H1 (cell line): ENCODE measurements around the gene KRT1. TPM values are rescaled to one million over a fixed set of nuclear protein-coding genes. Genes with fewer than 3 reads are reported as not detected.

ENCODE experiments used
- CTCF ChIA-PET: fragments of 300-600 bp; sonication (Branson Sonifier 250); formaldehyde crosslinking; loops from one replicate; lab custom pipeline; 2021; ENCODE audit not compliant: partially characterized antibody; lab: Charles Lee
- POLR2A ChIA-PET: fragments of 300-600 bp; sonication (Branson Sonifier 250); formaldehyde crosslinking; loops from one replicate; lab custom pipeline; 2021; ENCODE audit warnings: inconsistent platforms; ENCODE audit not compliant: partially characterized antibody; lab: Charles Lee
- DNase-seq, 2 experiments: peaks; one replicate each; pipeline versions ENCODE4 v3.0.0 to v3.0.0-alpha.2; 2010 to 2022; ENCODE audit warnings: low spot score in 2 of 2, low read depth in 1 of 2, mixed read lengths in 1 of 2
- FAIRE-seq: peaks from 2 replicates; lab custom pipeline; 2011; peaks lifted over from hg19 to GRCh38; lab: Jason Lieb, UNC
- H2AFZ ChIP-seq: 2 replicates; pipeline ENCODE4 v1.8.1; 2012; ENCODE audit warnings: low read length, inconsistent platforms
- H2AK5ac ChIP-seq: 2 replicates; pipeline ENCODE4 v1.6.1; 2013; ENCODE audit warnings: low read depth, low read length
- H2BK120ac ChIP-seq: replicated peaks from 2 replicates; pipeline ENCODE3; 2013; ENCODE audit warnings: low read depth, low read length, inconsistent platforms
- H2BK12ac ChIP-seq: 2 replicates; pipeline ENCODE4 v1.6.1; 2013; ENCODE audit warnings: low read depth, low read length
- H2BK15ac ChIP-seq: 2 replicates; pipeline ENCODE4 v1.6.1; 2013; ENCODE audit warnings: low read length
- H2BK20ac ChIP-seq: 2 replicates; pipeline ENCODE4 v1.6.1; 2013; ENCODE audit warnings: low read length
- H2BK5ac ChIP-seq: 2 replicates; pipeline ENCODE4 v1.6.1; 2013; ENCODE audit warnings: low read depth, low read length
- H3K14ac ChIP-seq: 2 replicates; pipeline ENCODE4 v1.6.1; 2013; ENCODE audit warnings: inconsistent platforms; ENCODE audit not compliant: insufficient read length
- H3K18ac ChIP-seq: 2 replicates; pipeline ENCODE4 v1.6.1; 2013; ENCODE audit warnings: low read length; ENCODE audit errors: extremely low read depth
- H3K23ac ChIP-seq: 2 replicates; pipeline ENCODE4 v1.6.1; 2013; ENCODE audit warnings: inconsistent platforms; ENCODE audit not compliant: insufficient read length
- H3K23me2 ChIP-seq: 2 replicates; pipeline ENCODE4 v1.6.1; 2013; ENCODE audit warnings: low read depth, low read length
- H3K27ac ChIP-seq: 2 replicates; pipeline ENCODE4 v1.6.1; 2011; ENCODE audit warnings: low read depth, low read length, inconsistent platforms
- H3K27me3 ChIP-seq, 4 experiments: replicated peaks in 1 of 4; 1 replicate in 1 of 4; 2 replicates in 3 of 4; pipeline versions ENCODE4 v1.6.1 to v1.8.1; 2011 to 2013; ENCODE audit warnings: low read length in 3 of 4, mild to moderate bottlenecking in 3 of 4, inconsistent platforms in 2 of 4, mixed read lengths in 2 of 4, moderate library complexity in 1 of 4; ENCODE audit not compliant: control insufficient read depth in 3 of 4, insufficient read depth in 3 of 4; ENCODE audit errors: extremely low read depth in 1 of 4
- H3K36me3 ChIP-seq, 4 experiments: 2 replicates each; pipeline versions ENCODE4 v1.6.1 to v1.8.1; 2011 to 2013; ENCODE audit warnings: mild to moderate bottlenecking in 4 of 4, low read length in 3 of 4, moderate library complexity in 2 of 4, control low read depth in 1 of 4, inconsistent platforms in 1 of 4; ENCODE audit not compliant: insufficient read depth in 4 of 4, control insufficient read depth in 2 of 4
- H3K4ac ChIP-seq: replicated peaks from 2 replicates; pipeline ENCODE3; 2013; ENCODE audit warnings: low read length, low read depth, mixed read lengths, inconsistent platforms; ENCODE audit not compliant: insufficient read length
- H3K4me1 ChIP-seq, 4 experiments: replicated peaks in 1 of 4; 1 replicate in 1 of 4; 2 replicates in 3 of 4; pipeline versions ENCODE4 v1.6.1 to v1.8.1; 2011 to 2013; ENCODE audit warnings: low read length in 3 of 4, inconsistent platforms in 2 of 4, mixed read lengths in 1 of 4; ENCODE audit not compliant: insufficient read depth in 4 of 4, control insufficient read depth in 3 of 4
- H3K4me2 ChIP-seq, 2 experiments: 2 replicates each; pipeline versions ENCODE4 v1.6.1 to v1.8.1; 2011 to 2013; ENCODE audit warnings: low read depth in 2 of 2, low read length in 2 of 2, control low read depth in 1 of 2, inconsistent platforms in 1 of 2, mild to moderate bottlenecking in 1 of 2; ENCODE audit not compliant: insufficient read depth in 1 of 2
- H3K4me3 ChIP-seq, 4 experiments: fragments of 200-600, 300-600 bp in 1 of 4; sonication (generic), shearing (Covaris generic), sonication (Bioruptor Twin) in 1 of 4; 2 replicates each; pipeline versions ENCODE4 v1.5.1 to v1.8.1; 2011 to 2016; ENCODE audit warnings: low read length in 4 of 4, low read depth in 3 of 4, control low read depth in 2 of 4, inconsistent platforms in 2 of 4, mild to moderate bottlenecking in 2 of 4, mixed read lengths in 1 of 4, moderate library complexity in 1 of 4; ENCODE audit not compliant: insufficient read depth in 2 of 4; ENCODE audit errors: extremely low read depth in 1 of 4
- H3K56ac ChIP-seq: replicated peaks from 2 replicates; pipeline ENCODE3; 2013; ENCODE audit warnings: low read depth, mild to moderate bottlenecking, mixed read lengths, low read length, inconsistent platforms; ENCODE audit not compliant: insufficient read length
- H3K79me1 ChIP-seq: 2 replicates; pipeline ENCODE4 v1.6.1; 2013; ENCODE audit warnings: low read depth, low read length, control low read depth
- H3K79me2 ChIP-seq, 2 experiments: 2 replicates each; pipeline versions ENCODE4 v1.6.1 to v1.8.1; 2012 to 2013; ENCODE audit warnings: low read length in 2 of 2, mild to moderate bottlenecking in 2 of 2, inconsistent platforms in 1 of 2; ENCODE audit not compliant: insufficient read depth in 2 of 2, control insufficient read depth in 1 of 2
- H3K9ac ChIP-seq, 4 experiments: replicated peaks in 1 of 4; 1 replicate in 1 of 4; 2 replicates in 3 of 4; pipeline versions ENCODE4 v1.6.1 to v1.8.1; 2011 to 2013; ENCODE audit warnings: low read depth in 3 of 4, low read length in 3 of 4, control low read depth in 2 of 4, mild to moderate bottlenecking in 2 of 4, moderate library complexity in 2 of 4, inconsistent platforms in 1 of 4; ENCODE audit errors: extremely low read depth in 1 of 4
- H3K9me3 ChIP-seq, 2 experiments: 2 replicates each; pipeline versions ENCODE4 v1.6.1 to v1.8.1; 2012 to 2013; ENCODE audit warnings: mild to moderate bottlenecking in 2 of 2, moderate library complexity in 2 of 2, control low read depth in 1 of 2, inconsistent platforms in 1 of 2, low read depth in 1 of 2, low read length in 1 of 2, mixed read lengths in 1 of 2; ENCODE audit not compliant: insufficient read depth in 2 of 2
- H4K20me1 ChIP-seq, 2 experiments: replicated peaks in 1 of 2; 2 replicates each; pipeline versions ENCODE3 to v1.8.1; 2011 to 2013; ENCODE audit warnings: inconsistent platforms in 2 of 2, low read length in 2 of 2, mild to moderate bottlenecking in 1 of 2; ENCODE audit not compliant: insufficient read depth in 2 of 2, control insufficient read depth in 1 of 2
- H4K5ac ChIP-seq: 2 replicates; pipeline ENCODE4 v1.6.1; 2013; ENCODE audit warnings: low read length, low read depth, mixed read lengths, inconsistent platforms; ENCODE audit not compliant: insufficient read length
- H4K8ac ChIP-seq: 2 replicates; pipeline ENCODE4 v1.8.0; 2013; ENCODE audit warnings: mild to moderate bottlenecking, moderate library complexity, low read length, inconsistent platforms; ENCODE audit not compliant: insufficient read depth; ENCODE audit errors: extremely low read depth
- H4K91ac ChIP-seq: replicated peaks from 2 replicates; pipeline ENCODE3; 2013; ENCODE audit warnings: low read length, mixed read lengths, inconsistent platforms; ENCODE audit not compliant: insufficient read length
- GABPA ChIP-seq: IDR thresholded peaks from 2 replicates; pipeline ENCODE4 v1.6.1; 2011; ENCODE audit warnings: mild to moderate bottlenecking, low read length, moderate library complexity, borderline replicate concordance; ENCODE audit not compliant: insufficient read depth
- HDAC2 ChIP-seq, 2 experiments: fragments of 300-600 bp in 1 of 2; sonication (generic) in 1 of 2; IDR thresholded peaks; 2 replicates each; pipeline ENCODE4 v1.6.1; 2011 to 2012; ENCODE audit warnings: low read depth in 2 of 2, low read length in 2 of 2, mild to moderate bottlenecking in 2 of 2, moderate library complexity in 2 of 2, borderline replicate concordance in 1 of 2, inconsistent platforms in 1 of 2
- POLR2A ChIP-seq, 2 experiments: IDR thresholded peaks; 1 replicate in 1 of 2; 2 replicates in 1 of 2; pipeline ENCODE4 v1.6.1; 2011; ENCODE audit warnings: low read depth in 2 of 2, low read length in 2 of 2, mild to moderate bottlenecking in 2 of 2; ENCODE audit errors: control extremely low read depth in 1 of 2
- SP1 ChIP-seq: IDR thresholded peaks from 2 replicates; pipeline ENCODE4 v1.6.1; 2011; ENCODE audit warnings: low read depth, low read length
- SUZ12 ChIP-seq: fragments of 200-600 bp; sonication (generic); IDR thresholded peaks from 2 replicates; pipeline ENCODE4 v1.6.1; 2012; ENCODE audit warnings: mild to moderate bottlenecking, inconsistent platforms, low read length, moderate library complexity, mixed read lengths
- TAF1 ChIP-seq: IDR thresholded peaks from 2 replicates; pipeline ENCODE4 v1.6.1; 2011; ENCODE audit warnings: mild to moderate bottlenecking, low read depth, low read length
- TEAD4 ChIP-seq: IDR thresholded peaks from 2 replicates; pipeline ENCODE4 v1.6.1; 2012; ENCODE audit warnings: low read depth, low read length, inconsistent platforms, mixed read lengths
- WGBS, 2 experiments: shearing (Covaris generic) in 1 of 2; methylation state at CpG; one replicate each; pipeline versions ENCODE4 v1.1.6 to v1.1.7; 2013 to 2015; ENCODE audit warnings: low lambda C conversion rate in 2 of 2, mixed read lengths in 2 of 2, inconsistent platforms in 1 of 2, low coverage in 1 of 2, missing lambda C conversion rate in 1 of 2; ENCODE audit not compliant: insufficient replicate concordance in 2 of 2, insufficient coverage in 1 of 2, insufficient read length in 1 of 2; ENCODE audit errors: extremely low coverage in 1 of 2, missing lambda C conversion rate in 1 of 2; 5-methylcytosine and 5-hydroxymethylcytosine counted together
- polyA plus RNA-seq, 7 experiments: library from polyadenylated mRNA; depleted of rRNA in 3 of 7; stranded (reverse) in 5 of 7; unstranded in 2 of 7; fragments of >200 nt in 5 of 7; fragments of 200-250 nt in 2 of 7; gene quantifications; 1 replicate in 5 of 7; 2 replicates in 1 of 7; 4 replicates in 1 of 7; pipeline versions ENCODE4 v1.2.1 to v1.2.3, GENCODE V29; 2011 to 2013; ENCODE audit warnings: missing spikeins in 2 of 7, mixed read lengths in 2 of 7
- total RNA-seq: library from RNA; stranded (reverse); fragmentation: NEBNext Ultra II Directional; extraction: Animal tissue kit (Norgen Biotek cat#: 25700); gene quantifications from 2 replicates; pipeline ENCODE4 v1.2.1, GENCODE V29; 2021
- TF ChIP-seq, protein P1 (sequence below): IDR thresholded peaks from 2 replicates; pipeline ENCODE4 v1.6.1; 2012; ENCODE audit warnings: inconsistent platforms
- TF ChIP-seq, protein P2 (sequence below): IDR thresholded peaks from 2 replicates; pipeline ENCODE4 v1.6.1; 2012; ENCODE audit warnings: inconsistent platforms

KRT1 gene
- total and polyA plus RNA-seq, 2 of the 8 experiments (the other 6 are each of a cell fraction or from before 2014, with no cell fraction given), result not detected

- no peaks in the 10 kb centered on the region for H3K9me3 ChIP-seq
- no peak overlapping the region for H3K14ac ChIP-seq
- H3K23me2 ChIP-seq, result peaks cover 5% of the 10 kb centered on the region; the same call in 1 of the 2 replicates
- CTCF ChIA-PET, result interaction anchor here (0.7 to 6.2 kb wide), 29 partner anchors 8 to 401 kb away, joined by 3 to 30 read pairs (median 5); partner anchors contain the start of gene KRT4
- DNase-seq, result peak in 1 of 2 experiments; percentile 79
- H3K79me1 ChIP-seq, result no peaks in the 10 kb centered on the region
- H3K4me2 ChIP-seq, result peak overlapping the region; percentile 57 to 79
- no peak overlapping the region for H3K56ac ChIP-seq
- H4K8ac ChIP-seq, result peak overlapping the region; percentile 69
- H4K91ac ChIP-seq, result peak overlapping the region; percentile 6
- no peak overlapping the region for H3K27ac ChIP-seq
- WGBS, 2 experiments, result 13% methylated on average over 36 of the region's 72 CpGs; no CpG with 5 or more reads in 1 of the 2 experiments
- no peaks in the 10 kb centered on the region for H3K36me3 ChIP-seq
- H3K4me3 ChIP-seq, result peak overlapping the region; percentile 9 to 60 (median 28)
- H2BK12ac ChIP-seq, result peak overlapping the region; percentile 60; the same call in 1 of the 2 replicates
- no peak overlapping the region for H4K5ac ChIP-seq
- FAIRE-seq, result no peak
- H2AK5ac ChIP-seq, result no peak overlapping the region
- H2BK5ac ChIP-seq, result no peak overlapping the region
- H3K18ac ChIP-seq, result peak overlapping the region; percentile 48; the same call in 1 of the 2 replicates
- no peak overlapping the region for H3K23ac ChIP-seq
- POLR2A ChIA-PET, result interaction anchor here (0.8 to 1.9 kb wide), 4 partner anchors 9 to 235 kb away, joined by 3 to 5 read pairs (median 4); partner anchors contain the start of gene KRT18
- peaks cover 0 to 2% of the 10 kb centered on the region in 2 experiments for H4K20me1 ChIP-seq
- H2BK120ac ChIP-seq, result no peak overlapping the region
- H3K79me2 ChIP-seq, result no peaks in the 10 kb centered on the region
- H3K27me3 ChIP-seq, result peaks cover 8 to 32% (median 26%) of the 10 kb centered on the region in 4 experiments
- H2AFZ ChIP-seq, result peak overlapping the region; percentile 72; the same call in 1 of the 2 replicates
- H3K4me1 ChIP-seq, result peaks cover 0 to 7% (median 0%) of the 10 kb centered on the region in 4 experiments; a peak in 3 of 7 replicates
- H2BK15ac ChIP-seq, result no peak overlapping the region
- H2BK20ac ChIP-seq, result no peak overlapping the region
- no peak overlapping the region; a peak in 1 of 7 replicates for H3K9ac ChIP-seq
- no peak overlapping the region for H3K4ac ChIP-seq
- TF ChIP-seq, protein P1, sequence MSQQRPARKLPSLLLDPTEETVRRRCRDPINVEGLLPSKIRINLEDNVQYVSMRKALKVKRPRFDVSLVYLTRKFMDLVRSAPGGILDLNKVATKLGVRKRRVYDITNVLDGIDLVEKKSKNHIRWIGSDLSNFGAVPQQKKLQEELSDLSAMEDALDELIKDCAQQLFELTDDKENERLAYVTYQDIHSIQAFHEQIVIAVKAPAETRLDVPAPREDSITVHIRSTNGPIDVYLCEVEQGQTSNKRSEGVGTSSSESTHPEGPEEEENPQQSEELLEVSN, result peak; percentile 99
- TF ChIP-seq SUZ12 (peak; percentile 71), SP1 (no peak), GABPA (peak; percentile 23; the same call in 1 of the 2 replicates), HDAC2 (IDR thresholded peaks at IDR 0.05; ENCODE audit: borderline replicate concordance in 1 of 2, low read depth in 2 of 2, low read length in 2 of 2) (peak in 1 of 2 experiments; percentile 33; a peak in 1 of 4 replicates), POLR2A (IDR thresholded peaks at IDR 0.05; ENCODE audit: control extremely low read depth in 1 of 2, low read depth in 2 of 2, low read length in 2 of 2) (peak in 1 of 2 experiments; percentile 50; a peak in 2 of 3 replicates), TAF1 (peak; percentile 33; the same call in 1 of the 2 replicates), TEAD4 (peak; percentile 73)
- TF ChIP-seq, protein P2, sequence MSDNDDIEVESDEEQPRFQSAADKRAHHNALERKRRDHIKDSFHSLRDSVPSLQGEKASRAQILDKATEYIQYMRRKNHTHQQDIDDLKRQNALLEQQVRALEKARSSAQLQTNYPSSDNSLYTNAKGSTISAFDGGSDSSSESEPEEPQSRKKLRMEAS, result peak; percentile 99
Observed at GRCh38 chr12:52713960-52714886, 34.0 kb upstream of the KRT1 start.
